HG03575 (cell line): Measurements from ENCODE around the gene EEF2KMT.
"Not testable (repeated sequence)": the region's sequence is repeated elsewhere in the genome, so short reads cannot be mapped to it uniquely, and the experiment has no call there.

Experiments used
- ATAC-seq: cut with Tn5 transposase; IDR thresholded peaks from one replicate; pipeline ENCODE4 v1.9.1; 2021; ENCODE audit not compliant: unreplicated experiment, insufficient number of reproducible peaks, low FRiP score; ENCODE audit errors: extremely low read depth

The EEF2KMT gene, protein sequence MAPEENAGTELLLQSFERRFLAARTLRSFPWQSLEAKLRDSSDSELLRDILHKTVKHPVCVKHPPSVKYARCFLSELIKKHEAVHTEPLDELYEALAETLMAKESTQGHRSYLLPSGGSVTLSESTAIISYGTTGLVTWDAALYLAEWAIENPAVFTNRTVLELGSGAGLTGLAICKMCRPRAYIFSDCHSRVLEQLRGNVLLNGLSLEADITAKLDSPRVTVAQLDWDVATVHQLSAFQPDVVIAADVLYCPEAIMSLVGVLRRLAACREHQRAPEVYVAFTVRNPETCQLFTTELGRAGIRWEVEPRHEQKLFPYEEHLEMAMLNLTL

DNA sequence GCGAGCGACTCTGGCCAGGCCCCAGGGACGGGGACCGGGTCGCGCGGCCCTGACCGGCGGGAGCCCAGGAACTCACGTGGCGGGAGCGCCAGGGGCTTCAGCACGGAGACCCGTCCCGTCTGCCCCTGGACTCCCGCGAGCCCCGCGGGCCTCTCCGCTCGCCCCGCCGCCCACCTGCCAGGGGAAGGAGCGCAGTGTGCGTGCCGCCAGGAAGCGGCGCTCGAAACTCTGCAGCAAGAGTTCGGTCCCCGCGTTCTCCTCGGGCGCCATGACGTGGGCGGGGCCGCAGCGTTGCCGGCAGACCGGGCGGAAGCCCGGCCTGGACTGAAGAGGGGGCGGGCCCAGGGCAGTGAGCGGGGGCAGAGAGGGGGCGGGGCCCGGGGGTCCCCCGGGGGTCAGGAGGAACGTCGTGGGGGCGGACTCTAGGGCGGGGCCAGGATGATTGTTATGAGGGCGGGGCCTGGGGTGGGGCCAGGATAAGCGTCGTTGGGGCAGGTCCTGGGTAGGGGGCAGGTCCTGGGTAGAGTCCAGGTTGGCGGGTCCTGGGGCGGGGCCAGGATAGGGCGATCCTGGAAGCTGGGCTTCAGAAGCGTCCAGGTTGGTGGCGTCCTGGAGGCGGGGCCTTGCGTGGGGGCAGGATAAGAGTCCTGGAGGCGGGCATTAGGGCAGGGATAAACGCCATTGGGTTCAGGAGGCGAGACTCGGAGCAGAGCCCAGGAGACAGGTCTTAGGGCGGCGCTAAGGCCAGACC is at the start of gene EEF2KMT:
Gene EEF2KMT, minus strand, starts transcription at position 326 of the 751 bp plus-strand sequence. Its CDS starts 56 bp downstream, at position 270.
- not testable (repeated sequence) for ATAC-seq

DNA sequence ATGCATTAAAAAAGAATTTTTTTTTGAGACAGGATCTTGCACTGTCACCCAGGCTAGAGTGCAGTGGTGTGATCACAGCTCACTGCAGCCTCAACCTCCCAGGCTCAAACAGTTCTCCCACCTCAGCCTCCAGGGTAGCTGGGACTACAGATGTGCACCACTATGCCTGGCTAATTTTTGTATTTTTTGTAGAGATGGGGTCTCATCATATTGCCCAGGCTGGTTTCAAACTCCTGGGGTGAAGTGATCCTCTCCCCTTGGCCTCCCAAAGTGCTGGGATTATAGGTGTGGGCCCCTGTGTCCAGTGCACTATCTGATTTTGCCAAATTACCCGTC is 47.0 kb upstream of the EEF2KMT start:
- ATAC-seq: not testable (repeated sequence)

DNA sequence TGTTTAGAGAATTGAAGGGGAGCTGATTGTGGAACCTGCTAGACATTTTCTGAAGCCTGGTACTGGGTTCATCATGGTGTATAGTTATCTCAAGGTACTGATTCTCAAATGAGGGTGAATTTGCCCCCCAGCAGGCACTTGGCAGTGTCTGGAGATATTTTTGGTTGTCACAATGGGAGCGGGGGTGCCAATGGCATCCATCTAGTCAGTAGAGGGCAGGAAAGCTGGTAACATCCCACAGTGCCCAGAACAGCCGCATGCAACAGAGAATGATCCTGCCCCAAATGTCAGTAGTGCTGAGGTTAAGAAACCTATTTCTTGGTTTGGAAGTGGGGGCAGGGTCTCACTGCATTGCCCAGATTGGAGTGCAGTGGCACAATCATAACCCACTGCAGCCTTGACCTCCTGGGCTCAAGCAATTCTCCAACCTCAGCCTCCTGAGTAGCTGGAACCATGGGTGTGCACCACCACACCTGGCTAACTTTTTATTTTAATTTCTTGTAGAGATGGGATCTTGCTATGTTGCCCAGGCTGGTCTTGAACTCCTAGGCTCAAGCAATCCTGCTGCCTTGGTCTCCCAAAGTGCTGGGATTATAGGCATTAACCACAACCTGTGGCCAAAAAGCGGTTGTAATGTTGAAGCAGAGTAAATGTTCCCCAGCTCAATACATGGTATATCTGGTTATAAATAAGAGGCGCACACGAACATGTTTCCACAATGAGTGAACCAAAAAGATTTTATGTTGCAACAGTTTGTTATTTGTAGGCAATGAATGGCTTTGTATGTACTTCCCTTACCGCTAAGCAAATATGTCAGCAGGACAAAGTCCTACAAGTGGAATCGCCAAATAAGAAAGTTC is 46.4 kb upstream of the EEF2KMT start:
- ATAC-seq: no peak

DNA sequence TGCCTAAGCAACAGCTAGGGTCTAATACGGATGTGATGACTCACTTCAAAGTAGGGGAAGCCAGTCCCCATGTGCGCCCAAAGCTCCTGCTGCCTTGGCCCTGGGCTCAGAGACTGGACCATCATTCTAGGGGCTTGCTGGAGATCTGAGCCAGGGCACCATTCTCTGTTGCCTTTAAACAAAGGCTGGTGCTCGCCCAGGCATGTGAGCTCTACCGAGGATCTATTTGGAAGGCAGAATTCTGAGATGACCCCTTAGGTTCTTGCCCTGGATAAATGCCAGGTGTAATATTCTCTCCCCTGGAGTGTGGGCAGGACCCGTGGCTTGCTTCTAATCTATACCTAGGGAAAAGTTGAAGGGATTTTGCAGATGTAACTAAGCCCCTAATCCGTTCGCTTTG is 42.6 kb upstream of the EEF2KMT start:
- not testable (repeated sequence) for ATAC-seq

DNA sequence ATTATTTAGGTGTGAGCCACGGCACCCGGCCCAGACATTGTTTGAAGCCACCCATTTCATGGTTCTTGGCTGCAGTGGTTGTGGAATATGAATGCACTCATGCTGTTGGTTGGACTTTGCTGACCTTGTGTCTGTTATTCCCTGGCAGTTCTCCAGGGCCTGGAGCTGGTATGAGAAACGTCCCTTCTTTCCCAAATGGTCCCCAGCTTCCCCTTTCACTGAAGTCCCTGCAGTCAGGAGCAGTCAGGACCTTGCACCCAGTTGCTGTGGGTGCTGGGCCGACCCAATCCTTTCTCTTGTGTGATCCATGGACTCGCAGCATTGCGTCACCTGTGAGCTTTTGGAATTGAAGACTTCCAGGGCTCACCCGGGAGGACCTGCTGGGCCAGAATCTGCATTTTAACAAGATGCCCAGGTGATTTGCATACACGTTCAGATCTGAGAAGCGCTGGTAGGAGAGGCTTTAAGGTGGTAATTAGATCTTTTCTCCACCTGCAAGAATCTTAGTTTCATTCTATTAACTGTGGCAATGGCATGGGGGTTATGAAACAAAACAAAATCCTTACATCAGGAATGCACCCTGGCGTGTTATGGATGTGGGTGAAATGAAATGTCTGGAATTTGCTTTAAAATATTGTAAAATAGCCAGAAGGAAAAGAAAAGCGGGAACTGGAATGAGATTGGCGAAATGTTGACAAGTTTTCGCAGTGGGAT is 37.3 kb upstream of the EEF2KMT start:
- ATAC-seq: not testable (repeated sequence)

DNA sequence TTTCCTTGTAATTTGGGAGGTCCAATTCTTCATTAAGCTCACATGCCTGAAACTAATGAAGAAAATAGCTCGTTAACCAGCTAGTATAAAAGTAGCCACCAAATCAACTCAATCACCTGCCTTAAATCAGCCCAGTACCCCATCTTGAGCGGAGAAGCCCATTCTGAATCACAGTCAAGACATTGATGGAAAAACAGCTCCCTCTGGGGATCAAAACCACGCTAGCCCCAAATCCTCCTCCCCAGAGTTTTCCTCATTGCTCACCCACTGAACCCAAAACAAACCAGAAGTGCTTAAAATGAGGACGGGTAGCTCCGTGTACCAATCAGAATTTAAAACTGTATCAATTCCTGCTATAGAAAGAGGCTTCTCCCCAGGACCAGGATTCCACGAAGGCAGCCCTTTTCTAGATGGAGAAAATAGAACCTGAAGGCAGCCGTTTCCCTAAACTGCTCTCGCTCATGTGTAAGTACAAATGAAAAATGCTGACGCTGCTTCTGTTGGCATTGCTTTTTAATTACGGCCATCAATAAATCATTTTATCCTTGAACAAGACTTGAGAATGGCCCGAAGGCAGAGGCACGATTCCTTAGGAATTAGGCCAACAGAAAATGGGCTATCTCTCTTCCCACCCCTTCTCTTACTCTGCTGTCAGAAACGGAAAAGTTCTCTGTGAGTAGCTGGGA is 35.5 kb upstream of the EEF2KMT start:
- not testable (repeated sequence) for ATAC-seq

DNA sequence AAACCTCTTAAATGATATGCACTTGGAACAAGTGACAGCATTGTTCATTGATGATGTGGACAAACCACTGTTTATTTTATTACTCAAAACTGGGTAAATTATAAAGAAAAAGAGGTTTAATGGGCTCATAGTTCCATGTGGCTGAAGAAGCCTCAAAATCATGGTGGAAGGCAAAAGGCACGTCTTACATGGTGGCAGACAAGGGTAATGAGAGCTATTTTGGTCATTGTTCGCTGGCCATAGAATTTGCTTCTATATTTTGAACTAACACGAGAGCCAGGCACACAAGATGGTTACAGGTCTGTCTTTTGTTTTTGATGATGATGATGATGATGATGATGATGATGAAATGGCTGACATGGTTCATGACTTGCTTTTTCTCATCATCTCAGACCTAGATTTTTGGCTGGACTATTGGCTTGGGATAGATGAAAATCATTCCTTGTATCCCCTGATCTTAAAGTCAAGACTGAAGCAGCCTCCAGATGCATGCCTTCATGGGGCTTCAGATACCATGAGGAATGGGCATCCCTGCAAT is 33.9 kb upstream of the EEF2KMT start:
- not testable (repeated sequence) for ATAC-seq

DNA sequence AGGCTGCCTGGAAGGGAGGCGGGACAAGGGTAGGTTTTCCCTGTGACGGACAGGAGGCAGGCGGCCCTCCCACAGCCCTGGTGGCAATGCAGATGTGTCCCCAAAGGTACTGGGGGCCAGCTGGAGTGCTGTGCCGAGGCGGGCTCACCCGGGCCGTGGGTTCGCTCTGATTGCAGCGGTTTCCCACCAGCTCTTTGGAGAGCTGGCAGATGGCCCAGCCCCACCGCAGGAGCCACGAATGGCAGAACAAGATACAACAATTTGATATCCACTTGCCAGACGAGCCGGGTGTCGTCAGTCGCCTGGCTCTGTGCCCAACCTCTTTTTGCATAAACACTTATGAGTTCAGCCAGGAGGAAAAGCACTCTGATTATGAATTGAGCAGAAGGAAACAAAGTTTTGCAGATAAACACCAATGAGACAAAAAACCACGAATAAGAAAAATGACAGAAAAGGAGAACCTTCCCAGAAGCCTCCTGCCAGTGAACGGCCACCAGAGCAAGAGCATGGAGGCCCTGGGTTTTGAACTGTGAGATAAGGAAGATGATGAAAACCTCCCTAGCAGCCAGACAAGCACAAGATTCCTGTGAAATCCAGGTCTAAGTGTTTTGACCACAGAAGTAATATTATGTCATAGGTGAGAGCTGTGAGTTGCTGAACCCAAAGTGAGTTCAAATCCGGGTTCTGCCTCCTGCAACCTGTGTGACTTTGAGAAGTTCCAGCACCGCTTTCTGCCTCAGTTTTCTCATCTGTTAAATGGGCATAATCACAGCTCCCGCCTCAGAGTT is 19.9 kb upstream of the EEF2KMT start:
- ATAC-seq: not testable (repeated sequence)

DNA sequence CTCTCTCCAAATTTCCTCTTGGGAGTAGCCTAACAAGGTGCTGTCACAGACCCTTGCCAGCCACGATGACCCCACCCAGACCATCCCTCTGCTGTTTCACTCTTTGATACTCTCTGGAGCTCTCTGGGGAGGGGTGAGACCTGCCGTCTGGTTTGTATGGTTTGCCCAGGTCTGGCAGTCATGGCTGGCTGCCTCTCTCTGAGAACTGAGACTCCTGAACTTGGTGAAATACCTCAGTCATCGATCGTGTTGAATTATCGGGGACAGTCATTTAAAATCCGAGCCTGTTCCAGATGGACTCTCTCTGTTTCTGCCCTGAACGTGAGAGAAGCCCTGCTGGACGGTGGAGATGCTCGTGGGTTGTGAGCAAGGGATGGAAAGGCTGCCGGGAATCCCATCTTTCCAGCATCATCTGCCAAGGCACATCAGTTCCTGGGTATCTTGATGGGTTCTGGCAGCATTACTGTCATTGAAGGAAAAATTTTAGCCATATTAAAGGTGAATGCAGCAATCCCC is 19.2 kb upstream of the EEF2KMT start:
- ATAC-seq: not testable (repeated sequence)

DNA sequence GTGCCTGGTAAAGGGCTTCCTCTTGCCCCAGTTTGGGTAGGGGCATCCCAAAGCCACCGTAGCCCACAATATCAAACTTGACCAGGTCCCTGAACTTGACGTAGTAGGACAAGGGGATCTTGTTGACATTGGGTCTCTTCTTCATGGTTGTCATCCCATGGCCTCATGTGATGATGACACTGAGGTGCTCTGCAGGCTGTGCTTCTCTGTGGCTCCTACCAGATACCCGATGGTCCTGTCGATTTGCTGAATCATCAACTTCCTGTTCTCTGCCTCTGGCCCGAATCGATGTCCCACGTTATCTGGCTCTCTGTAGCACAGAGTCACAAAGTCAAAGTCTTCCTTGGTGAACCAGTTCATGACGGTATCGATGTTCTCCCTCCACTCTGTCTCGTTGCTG is 13.3 kb upstream of the EEF2KMT start:
- ATAC-seq: not testable (repeated sequence)

DNA sequence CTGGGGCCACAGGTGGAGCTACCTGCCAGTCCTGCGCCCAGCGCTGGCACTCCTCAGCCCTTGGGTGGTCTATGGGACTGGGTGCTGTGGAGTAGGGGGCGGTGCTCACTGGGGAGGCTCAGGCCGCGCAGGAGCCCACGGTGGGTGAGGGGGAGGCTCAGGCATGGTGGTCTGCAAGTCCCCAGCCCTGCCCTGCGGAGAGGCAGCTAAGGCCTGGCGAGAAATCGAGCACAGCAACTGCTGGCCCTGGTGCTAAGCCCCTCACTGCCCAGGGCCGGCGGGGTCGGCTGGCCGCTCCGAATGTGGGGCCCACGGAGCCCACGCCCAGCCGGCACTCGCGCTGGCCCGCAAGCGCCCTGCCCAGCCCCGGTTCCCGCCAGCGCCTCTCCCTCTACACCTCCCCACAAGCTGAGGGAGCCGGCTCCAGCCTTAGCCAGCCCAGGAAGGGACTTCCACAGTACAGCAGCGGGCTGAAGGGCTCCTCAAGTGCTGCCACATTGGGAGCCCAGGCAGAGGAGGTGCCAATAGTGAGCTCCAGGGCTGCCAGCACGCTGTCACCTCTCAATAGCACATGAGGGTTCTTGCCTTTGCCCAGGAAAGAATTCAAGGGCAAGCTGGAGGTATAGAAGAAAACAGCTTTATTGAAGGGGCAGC is 11.0 kb upstream of the EEF2KMT start:
- ATAC-seq: no peak

DNA sequence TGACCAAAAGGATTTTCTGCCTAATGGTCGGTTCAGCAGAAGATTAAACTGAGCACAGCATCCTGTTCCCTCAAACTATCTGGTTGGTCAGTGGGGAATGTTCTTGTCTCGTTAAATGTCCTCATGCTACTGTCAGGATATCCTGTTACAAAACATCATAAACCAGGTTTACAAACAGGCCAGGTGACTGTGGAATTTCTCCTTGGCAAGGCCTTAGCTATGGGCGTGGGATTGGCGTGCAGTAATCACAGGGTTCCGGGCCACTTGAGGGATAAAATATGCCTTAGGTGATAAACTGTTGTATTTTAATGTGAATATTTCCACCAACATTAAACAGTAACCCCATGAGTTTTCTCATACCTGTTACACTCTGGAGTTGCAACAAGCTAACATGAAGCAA is 7.4 kb upstream of the EEF2KMT start:
- not testable (repeated sequence) for ATAC-seq

DNA sequence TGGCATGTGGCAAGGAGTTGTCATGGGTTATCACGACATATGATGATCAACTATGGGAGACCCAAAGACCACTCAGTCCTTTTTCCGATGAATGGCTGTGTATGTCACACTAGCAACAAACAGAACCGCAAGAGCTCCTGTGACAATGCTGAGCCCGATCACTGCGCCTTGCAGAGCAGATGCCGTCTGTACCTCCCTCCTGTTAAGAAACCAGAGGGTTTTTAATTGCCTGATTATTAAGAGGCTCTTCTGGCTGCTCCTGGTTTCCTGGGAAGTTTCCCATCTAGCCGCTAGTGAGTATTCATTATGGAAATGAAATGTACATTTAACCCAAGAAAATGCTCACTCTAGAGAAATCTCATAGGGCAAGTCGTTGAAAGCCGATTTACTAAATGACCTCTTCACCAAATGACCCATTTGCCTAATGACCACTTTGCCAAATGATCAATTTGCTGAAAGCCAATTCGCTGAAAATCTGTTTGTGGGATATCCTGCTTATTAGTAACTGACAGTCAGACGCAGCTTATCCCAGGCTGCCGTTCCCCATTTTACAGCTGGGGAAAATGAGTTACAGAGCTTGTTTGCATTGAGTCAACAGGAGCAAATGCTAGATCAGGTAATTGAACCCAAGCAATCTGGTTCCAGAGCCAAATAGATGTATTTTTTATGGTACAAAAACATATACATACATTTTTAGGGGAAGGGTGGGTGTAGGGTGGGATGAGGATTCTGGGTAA is 5.9 kb upstream of the EEF2KMT start:
- not testable (repeated sequence) for ATAC-seq

DNA sequence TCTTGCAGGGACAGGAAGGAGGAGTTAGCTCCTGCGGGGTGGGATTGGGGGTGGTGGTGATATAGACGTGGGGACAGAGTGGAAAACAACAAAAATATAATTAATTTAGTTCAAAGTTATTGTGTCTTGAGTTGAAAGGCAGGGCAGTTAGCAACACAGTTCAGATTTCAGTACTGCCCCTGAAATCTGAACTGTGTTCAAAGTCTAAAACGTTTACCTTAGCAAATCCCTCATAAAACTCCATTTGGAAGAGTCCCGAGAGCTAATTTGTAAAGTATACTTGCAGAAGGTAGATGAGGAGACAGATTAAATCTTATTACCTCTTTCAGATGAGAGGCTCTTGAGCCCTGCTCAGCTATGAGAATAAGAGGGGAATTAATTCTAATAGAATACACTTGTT is 1.6 kb upstream of the EEF2KMT start:
- ATAC-seq: not testable (repeated sequence)

DNA sequence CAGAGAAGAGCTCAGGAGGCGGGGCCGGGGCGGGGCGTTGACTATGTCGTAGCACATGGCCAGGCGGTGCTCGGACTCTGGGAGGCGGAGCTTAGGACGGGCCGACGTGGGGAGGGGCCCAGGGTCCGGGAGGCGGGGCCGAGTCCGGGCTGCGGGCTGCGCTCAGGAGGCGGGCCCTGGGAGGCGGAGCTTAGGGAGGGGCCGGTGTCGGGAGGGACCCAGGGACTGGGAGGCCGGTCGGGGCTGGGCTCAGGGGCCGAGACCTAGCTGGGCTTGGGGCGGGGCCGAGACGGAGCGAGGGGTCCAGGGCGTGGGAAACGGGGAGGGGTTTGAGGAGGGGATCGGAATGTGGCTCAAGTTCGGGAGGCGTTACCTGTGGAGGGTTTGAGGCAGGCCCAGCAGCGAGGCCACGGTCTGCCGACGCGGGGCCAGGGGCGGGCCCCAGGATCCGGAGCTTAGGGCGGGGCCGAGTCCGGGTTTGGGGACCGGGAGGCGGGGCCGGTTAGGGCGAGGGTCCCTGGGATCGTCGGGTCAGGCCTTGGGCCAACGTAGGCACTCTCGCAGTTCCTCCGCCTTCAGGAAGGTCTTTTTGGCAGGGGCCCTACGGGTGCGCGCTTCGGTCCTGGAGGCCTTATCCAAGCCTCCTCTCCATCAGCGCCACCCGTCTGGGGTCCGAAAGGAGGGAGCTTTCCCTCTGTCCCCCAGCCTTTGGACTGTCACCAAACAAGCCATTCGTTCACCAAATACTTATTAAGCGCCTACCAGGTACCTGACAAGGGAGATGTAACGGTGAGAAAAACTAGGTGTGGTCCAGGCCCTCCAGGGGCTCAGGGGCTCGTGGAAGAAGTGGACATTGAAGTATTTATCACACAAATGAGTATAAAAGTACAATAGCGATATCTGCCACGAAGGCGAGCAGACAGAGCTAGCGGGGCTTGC is 895 bp upstream of the EEF2KMT start:
- ATAC-seq: peak; percentile 79
